Left kidney (tissue), 2 donors: ENCODE measurements around the gene LSM14B. TPM values are rescaled to one million over a fixed set of nuclear protein-coding genes. Genes with fewer than 3 reads are reported as not detected.

Source experiments
- DNase-seq: peaks from one replicate; pipeline ENCODE4 v3.0.0-alpha.2; 2013
- polyA plus RNA-seq: library from polyadenylated mRNA; unstranded; fragments of 120-200 nt; gene quantifications from one replicate; pipeline ENCODE4 v1.2.1, GENCODE V29; 2013; ENCODE audit not compliant: insufficient read length

Gene LSM14B
- polyA plus RNA-seq, 1 donor = 57.3 TPM

- no peak for DNase-seq
Measured at GRCh38 chr20:62162765-62163484, 40.6 kb downstream of the LSM14B start.

- no peak for DNase-seq
Measured at GRCh38 chr20:62163485-62163865, 41.2 kb downstream of the LSM14B start.

GRCh38 chr20:62163986-62164762 lies 41.9 kb downstream of the LSM14B start:
- no peak for DNase-seq

- no peak for DNase-seq
Measured at GRCh38 chr20:62164879-62165761, 42.8 kb downstream of the LSM14B start.

GRCh38 chr20:62165762-62166399 lies 43.6 kb downstream of the LSM14B start:
- DNase-seq = no peak

GRCh38 chr20:62167474-62167873 lies 45.2 kb downstream of the LSM14B start:
- DNase-seq = no peak

- DNase-seq = no peak
Measured at GRCh38 chr20:62168061-62168460, 45.8 kb downstream of the LSM14B start.

- DNase-seq = no peak
Measured at GRCh38 chr20:62168890-62169435, 46.7 kb downstream of the LSM14B start.

GRCh38 chr20:62170536-62170935 lies 48.3 kb downstream of the LSM14B start:
- no peak for DNase-seq

- no peak for DNase-seq
Measured at GRCh38 chr20:62171245-62171644, 49.0 kb downstream of the LSM14B start.

- no peak for DNase-seq
Measured at GRCh38 chr20:62172666-62173065, 50.4 kb downstream of the LSM14B start.

- DNase-seq = no peak
Measured at GRCh38 chr20:62174021-62174804, 51.9 kb downstream of the LSM14B start.

- no peak for DNase-seq
Measured at GRCh38 chr20:62174870-62175624, 52.8 kb downstream of the LSM14B start.

GRCh38 chr20:62175711-62176110 lies 53.4 kb downstream of the LSM14B start:
- DNase-seq = no peak

- no peak for DNase-seq
Measured at GRCh38 chr20:62176866-62177265, 54.6 kb downstream of the LSM14B start.

GRCh38 chr20:62177307-62177706 lies 55.0 kb downstream of the LSM14B start:
- DNase-seq = no peak

- DNase-seq = no peak
Measured at GRCh38 chr20:62178316-62179161, 56.3 kb downstream of the LSM14B start.

- no peak for DNase-seq
Measured at GRCh38 chr20:62179162-62179504, 56.9 kb downstream of the LSM14B start.

GRCh38 chr20:62181808-62182207 lies 59.5 kb downstream of the LSM14B start:
- DNase-seq = no peak
